GM19467 (cell line): ENCODE measurements around the gene OR10X1.

Experiments used
- ATAC-seq: cut with Tn5 transposase; IDR thresholded peaks from one replicate; pipeline ENCODE4 v1.9.1; 2021; ENCODE audit warnings: mild to moderate bottlenecking, moderate library complexity; ENCODE audit not compliant: unreplicated experiment

Gene OR10X1, protein sequence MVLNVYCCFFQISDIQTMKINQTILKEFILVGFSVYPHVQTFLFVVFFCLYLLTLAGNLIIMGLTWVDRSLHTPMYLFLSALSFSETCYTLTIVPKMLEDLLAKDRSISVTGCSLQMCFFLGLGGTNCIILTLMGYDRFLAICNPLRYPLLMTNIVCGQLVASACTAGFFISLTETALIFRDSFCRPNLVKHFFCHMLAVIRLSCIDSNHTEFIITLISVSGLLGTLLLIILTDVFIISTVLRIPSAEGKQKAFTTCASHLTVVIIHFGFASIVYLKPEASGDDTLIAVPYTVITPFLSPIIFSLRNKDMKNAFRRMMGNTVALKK

DNA sequence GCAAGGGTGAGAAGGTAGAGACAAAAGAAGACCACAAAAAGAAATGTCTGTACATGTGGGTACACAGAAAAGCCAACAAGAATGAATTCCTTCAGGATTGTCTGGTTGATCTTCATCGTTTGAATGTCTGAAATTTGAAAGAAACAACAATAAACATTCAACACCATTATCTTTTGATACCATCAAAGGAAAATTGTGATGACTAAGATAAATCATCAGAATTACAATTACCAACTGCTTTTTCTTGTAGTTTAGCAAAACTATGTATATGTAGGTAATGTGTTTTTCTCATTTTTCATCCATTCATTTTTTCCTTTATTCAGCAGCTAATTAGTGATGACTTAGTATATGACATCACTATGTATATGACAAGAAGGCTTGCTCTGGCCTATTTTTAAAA, at the start of gene OR10X1:
Gene OR10X1, minus strand, starts transcription at position 167 of the 400 bp plus-strand sequence. Its CDS starts 0 bp downstream, at position 167.
- ATAC-seq, result no peak

- ATAC-seq, result no peak
Observed at GRCh38 chr1:158613764-158614163, 34.1 kb upstream of the OR10X1 start.

DNA sequence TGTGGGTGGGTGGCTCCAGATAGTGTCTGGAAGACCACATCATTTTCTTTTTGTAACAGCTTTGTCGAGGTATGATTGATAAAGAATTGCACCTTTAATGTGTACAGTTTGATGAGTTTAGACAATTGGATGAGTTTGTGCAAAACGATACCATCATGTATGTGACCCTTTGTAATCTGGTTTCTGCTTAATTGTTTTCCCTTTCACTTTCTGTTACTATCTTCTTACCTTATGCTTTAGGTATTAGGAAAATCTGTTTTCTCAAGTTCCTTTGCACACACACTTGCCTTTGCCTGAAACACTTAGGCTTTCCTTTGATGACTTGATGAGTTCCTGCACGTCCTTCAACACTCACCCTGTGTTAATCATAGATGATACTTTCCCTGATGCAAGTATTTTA, 32.2 kb upstream of the OR10X1 start:
- no peak for ATAC-seq

DNA sequence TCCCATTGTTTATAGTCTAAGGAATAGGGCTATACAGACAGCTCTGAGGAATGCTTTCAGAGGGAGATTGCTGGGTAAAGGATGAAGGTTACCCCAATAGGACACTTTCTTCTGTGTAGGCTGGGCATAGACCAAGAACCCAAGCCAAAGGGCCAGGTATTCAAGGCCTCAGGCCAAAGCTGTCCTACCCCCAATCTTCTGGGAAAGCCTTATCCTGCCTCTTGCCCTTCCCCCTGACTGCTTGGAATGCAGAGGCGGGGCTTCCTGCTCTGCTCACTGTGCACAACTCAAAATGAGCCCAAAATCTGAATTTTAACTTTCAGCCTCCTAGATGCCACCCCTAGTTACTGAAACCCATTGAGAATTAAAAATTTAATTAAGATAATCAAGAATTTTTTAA, 27.6 kb upstream of the OR10X1 start:
- ATAC-seq, result no peak

DNA sequence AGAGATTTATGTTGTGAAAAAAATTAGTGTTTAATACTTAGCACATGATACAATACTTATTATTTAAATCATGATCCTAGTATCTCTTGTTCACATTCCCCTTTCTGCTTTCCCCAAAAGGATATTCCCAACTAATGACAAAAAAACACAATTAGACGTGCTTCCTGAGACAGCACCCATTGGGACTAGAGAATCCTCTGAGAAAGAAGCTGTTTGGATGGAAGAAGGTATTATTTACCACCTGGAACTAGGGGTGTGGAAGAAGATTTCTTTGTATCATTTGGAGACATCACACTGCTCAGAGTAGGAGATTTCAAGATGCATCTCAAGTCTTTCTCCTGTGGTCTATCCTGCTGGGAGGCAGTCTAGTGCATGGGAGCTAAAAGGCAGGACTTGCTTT, 25.3 kb upstream of the OR10X1 start, which contains the start of gene OR10Z1:
Gene OR10Z1, plus strand, starts transcription at position 301 of the 400 bp plus-strand sequence. CDS start 1,171 bp downstream, outside the sequence.
- ATAC-seq, result no peak

DNA sequence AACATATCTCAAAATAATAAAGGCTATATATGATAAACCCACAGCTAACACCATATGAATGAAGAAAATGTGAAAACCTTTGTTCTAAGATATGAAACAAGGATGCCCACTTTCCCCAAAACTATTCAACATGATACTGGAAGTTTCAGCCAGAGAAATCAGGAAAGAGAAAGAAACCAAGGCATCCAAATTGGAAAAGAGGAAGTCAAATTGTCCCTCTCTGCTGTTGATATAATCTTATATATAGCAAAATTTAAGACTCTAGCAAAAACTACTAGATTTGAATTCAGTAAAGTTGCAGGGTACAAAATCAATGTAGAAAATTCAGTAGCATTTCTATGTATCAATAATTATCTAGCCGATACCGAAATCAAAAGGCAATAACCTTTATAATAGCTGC, 21.0 kb upstream of the OR10X1 start:
- ATAC-seq, result no peak

- no peak for ATAC-seq
Observed at GRCh38 chr1:158586942-158587341, 7.2 kb upstream of the OR10X1 start.

- ATAC-seq, result no peak
Observed at GRCh38 chr1:158583962-158584361, 4.3 kb upstream of the OR10X1 start.

- no peak for ATAC-seq
Observed at GRCh38 chr1:158577561-158577960, 2.1 kb downstream of the OR10X1 start.

DNA sequence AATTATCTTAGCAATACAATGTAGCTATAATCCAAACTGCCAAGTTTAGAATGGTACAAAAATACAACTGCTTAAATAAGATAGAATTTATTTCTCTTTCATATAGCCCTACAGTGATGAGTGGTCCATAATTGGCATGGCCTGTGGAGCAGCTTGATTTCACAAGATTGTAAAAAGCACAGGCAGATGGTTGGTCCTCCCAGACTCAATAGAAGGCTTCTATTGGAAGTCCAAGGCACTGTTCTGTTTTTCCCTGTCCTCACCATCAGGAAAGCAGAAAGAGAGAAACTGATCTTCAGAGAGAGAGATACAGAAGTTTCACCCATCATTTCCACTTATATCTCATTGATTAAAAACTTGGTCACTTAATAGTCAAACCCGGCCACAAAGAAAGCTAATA, 7.5 kb downstream of the OR10X1 start:
- ATAC-seq, result no peak

DNA sequence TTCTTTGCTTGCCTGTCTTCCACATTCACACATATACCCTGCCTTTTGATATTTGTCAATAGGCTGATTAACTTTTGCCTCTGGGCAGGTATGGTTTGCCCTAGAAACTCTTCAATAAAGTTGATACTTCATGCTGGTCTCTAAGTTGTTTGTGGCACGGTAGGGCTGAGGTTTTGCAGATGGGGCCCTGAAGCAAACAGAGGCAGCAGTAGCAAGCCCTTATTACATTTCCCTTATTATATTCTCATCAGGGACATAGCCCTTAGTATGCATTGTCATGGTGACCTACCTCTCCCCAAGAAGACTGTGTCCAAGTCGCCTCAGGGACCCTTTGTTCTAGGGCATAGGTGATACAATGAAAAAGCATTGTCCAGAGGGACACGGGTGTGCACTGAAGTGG, 9.2 kb downstream of the OR10X1 start, which contains the start of gene OR6P1:
Gene OR6P1, minus strand, starts transcription at position 101 of the 400 bp plus-strand sequence. CDS start 6,976 bp downstream, outside the sequence.
- no peak for ATAC-seq

- no peak for ATAC-seq
Observed at GRCh38 chr1:158564608-158565007, 15.1 kb downstream of the OR10X1 start.

- ATAC-seq, result no peak
Observed at GRCh38 chr1:158563853-158564252, 15.8 kb downstream of the OR10X1 start.

- ATAC-seq, result no peak
Observed at GRCh38 chr1:158559696-158560095, 20.0 kb downstream of the OR10X1 start.

GRCh38 chr1:158554352-158554751, 25.3 kb downstream of the OR10X1 start, which contains the start of gene OR6Y1:
Gene OR6Y1, minus strand, starts transcription at chr1:158554405. Its CDS starts 6,300 bp downstream, at chr1:158548105.
- no peak for ATAC-seq

- ATAC-seq, result no peak
Observed at GRCh38 chr1:158552296-158552695, 27.4 kb downstream of the OR10X1 start.

- no peak for ATAC-seq
Observed at GRCh38 chr1:158547533-158547932, 32.2 kb downstream of the OR10X1 start.

- ATAC-seq, result no peak
Observed at GRCh38 chr1:158537609-158538008, 42.1 kb downstream of the OR10X1 start.

GRCh38 chr1:158534496-158534895, 45.2 kb downstream of the OR10X1 start:
- ATAC-seq, result no peak
